AG08396 (cell line): ENCODE results near the gene PTPN13.

Experiments
- DNase-seq: peaks from one replicate; pipeline ENCODE4 v3.0.0; 2012; ENCODE audit warnings: low spot score, mixed read lengths

PTPN13 gene

DNA sequence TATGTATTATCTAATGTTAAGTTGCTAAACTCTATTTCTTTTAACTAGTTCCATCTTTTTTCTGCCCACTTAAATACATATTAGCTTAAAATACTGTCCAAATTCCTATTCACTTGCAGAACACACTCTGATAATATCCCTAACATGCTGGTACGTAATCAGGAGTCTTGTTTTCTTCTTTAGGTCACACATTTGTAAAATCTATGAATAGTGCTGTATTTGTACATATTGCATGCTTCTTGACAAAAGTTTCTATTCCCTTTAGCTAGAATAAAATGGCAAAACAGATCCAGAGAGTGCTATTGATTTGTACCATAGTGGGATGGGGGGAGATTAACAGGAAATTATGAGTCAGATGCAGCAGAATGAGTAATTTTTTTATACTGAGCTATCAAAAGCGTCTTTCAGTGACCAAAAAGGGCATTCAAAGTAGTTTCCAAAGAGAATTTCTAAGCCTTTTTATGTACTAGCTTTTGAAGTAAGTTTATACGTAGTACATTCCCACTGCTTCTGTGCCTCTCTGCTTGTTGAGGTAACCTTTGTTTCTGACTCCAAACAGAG is 126.5 kb downstream of the PTPN13 start:
- DNase-seq = no peak

DNA sequence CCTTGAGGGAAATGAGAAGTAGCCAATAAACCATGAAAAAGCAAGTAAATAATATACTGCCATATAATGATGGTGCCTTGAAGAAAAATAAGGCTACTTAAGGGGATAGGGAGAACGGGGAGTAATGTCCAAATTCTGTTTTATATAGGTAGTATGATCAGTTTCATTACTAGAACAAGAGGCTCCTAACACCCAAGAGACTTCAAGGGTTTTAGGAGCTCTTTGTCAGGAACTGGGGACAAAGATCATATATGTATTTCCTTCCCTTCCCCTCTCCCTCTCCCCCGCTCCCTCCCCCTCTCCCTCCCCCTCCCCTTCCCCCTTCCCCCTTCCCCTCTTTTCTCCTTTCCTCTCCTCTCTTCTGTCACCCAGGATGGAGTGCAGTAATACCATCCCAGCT is 127.3 kb downstream of the PTPN13 start:
- no peak for DNase-seq

DNA sequence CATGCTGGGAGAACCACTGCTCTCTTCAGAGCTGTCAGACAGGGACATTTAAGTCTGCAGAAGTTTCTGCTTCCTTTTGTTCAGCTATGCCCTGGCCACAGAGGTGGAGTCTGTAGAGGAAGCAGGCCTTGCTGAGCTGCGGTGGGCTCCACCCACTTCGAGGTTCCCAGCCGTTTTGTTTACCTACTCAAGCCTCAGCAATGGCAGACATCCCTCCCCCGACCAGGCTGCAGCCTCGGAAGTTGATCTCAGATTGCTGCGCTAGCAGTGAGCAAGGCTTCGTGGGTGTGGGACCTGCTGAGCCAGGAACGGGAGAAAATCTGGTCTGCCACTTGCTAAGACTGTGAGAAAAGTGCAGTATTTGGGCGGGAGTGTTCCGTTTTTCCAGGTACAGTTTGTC is 136.2 kb downstream of the PTPN13 start:
- no peak for DNase-seq

DNA sequence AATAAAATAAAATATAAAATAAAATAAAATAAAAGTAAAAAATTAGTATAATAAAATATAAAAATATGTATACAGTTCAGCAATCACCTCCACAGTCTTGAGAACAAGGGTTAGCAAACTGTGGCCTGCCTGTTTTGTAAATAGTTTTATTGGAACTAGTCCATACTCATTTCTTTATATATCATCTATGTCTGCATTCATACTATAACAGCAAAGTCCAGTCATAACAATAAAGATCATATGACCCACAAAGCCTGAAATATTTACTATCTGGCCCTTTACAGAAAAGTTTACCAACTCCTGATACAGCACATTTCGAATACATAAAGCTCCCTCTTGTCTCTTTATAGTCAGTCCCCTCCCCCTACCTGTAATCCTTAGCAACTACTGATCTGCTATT is 143.1 kb downstream of the PTPN13 start:
- no peak for DNase-seq

DNA sequence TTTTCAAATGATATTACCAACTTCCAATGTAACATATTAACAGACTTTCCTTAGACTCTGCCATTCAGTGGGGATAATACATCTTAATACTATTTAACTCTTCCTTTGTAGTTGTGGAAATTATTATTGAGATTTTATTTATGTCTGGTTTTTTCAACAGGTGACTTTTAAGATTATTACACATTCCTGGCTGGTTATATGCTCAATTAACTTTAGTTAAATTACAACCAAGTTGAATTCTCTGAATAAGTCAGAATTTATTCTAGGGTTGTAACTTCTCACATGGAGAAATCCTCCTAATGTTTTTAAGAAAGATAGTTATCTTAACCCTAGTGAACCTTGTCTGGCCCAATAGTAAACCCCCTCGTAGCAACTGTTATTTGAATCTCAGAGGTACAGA is 147.7 kb downstream of the PTPN13 start:
- DNase-seq = no peak

DNA sequence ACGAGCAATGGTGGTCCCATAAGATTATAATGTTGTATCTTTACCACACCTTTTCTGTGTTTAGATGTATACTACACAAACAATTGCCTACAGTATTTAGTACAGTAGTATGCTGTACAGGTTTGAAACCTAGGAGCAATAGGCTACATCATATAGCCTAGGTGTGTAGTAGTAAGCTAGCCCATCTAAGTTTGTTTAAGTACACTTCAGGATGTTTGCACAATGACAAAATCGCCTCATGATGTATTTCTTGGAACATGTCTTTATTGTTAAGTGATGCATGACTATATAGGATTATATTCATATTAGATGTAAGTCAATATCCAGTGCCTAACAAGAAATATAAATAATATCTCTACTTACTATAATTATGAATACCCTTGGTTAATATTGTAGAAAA is 150.5 kb downstream of the PTPN13 start:
- no peak for DNase-seq

DNA sequence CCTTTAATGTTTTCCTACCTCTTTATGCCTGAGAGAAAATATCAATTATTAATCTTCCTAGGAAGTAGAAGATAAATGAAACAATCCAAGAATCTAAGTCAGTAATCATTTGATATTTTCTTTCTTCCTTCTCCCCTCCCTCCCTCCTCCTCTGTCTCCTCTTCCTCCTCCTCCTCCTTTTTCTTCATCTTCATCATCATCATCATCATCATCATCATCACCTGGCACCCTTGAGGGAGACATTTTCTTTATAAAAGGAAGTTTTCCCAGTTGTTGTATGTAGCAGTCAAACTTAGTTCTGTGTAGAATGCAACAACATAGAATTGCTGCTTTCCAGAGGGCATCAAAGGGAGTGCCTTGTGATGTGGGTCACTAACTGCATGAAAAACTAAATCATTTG is 155.0 kb downstream of the PTPN13 start:
- no peak for DNase-seq

DNA sequence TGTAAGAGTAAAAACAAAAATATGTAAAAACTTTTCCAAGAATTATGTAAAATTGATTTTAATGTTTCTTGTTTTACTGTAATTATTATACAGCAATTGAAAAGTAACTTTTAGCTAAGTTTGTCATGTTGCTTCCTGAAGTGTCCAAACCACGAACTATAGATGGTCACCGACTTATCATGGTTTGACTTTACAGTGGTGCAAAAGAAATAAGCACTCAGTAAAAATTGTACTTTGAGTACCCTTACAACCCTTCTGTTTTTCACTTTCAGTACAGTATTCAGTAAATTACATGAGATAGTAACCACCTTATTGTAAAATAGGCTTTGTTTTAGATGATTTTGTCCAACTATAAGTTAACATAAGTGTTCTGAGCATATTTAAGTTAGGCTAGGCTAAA is 161.3 kb downstream of the PTPN13 start:
- no peak for DNase-seq

DNA sequence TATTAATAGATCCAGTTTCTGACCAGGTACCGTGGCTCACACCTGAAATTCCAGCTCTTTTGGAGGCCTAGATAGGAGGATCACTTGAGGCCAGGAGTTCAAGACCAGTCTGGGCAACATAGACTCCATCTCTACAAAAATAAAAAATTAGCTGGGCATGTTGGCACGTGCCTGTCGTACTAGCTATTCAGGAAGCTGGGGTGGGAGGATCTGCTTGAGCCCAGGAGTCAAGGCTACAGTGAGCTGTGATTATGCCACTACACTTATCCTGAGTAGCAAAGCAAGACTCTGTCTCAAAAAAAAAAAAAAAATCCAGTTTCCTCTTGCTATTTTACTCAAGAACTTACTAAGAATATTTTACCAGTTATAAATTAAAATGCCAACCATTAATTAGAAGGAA is 163.4 kb downstream of the PTPN13 start:
- no peak for DNase-seq

DNA sequence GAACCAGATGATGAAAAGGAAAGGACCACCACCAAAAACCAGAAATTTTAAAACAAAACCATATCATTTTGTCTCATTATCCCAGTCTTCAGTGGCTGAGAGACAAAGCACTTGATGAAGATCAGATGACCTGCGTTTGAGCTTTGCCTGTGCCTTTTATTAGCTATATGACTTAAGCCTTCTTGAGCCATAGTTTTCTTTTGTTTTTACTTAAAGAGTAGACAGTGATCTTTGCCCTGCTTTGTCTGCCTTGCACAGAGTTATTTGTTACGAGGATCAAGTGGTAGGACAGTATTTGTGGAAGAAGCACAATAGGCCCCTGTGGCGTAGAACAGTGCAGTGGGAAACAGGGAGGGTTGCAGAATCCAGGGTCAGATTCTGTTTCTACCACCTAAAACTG is 165.2 kb downstream of the PTPN13 start:
- no peak for DNase-seq

DNA sequence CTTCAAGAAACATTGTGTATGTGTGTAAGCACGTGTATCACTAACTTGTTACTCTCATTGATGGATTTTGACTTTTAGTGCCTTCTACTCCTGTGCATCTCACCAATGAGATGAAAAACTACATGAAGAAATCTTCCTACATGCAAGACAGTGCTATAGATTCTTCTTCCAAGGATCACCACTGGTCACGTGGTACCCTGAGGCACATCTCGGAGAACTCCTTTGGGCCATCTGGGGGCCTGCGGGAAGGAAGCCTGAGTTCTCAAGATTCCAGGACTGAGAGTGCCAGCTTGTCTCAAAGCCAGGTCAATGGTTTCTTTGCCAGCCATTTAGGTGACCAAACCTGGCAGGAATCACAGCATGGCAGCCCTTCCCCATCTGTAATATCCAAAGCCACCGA is 168.5 kb downstream of the PTPN13 start:
- DNase-seq = no peak

DNA sequence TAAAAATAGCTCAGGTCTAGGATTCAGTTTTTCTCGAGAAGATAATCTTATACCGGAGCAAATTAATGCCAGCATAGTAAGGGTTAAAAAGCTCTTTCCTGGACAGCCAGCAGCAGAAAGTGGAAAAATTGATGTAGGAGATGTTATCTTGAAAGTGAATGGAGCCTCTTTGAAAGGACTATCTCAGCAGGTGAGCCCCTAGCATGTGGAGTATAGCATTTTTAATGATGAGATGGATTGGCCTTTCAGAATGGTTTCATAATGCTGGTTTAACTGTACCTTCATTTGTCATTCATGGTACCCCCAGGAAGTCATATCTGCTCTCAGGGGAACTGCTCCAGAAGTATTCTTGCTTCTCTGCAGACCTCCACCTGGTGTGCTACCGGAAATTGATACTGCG is 175.7 kb downstream of the PTPN13 start:
- DNase-seq = no peak

DNA sequence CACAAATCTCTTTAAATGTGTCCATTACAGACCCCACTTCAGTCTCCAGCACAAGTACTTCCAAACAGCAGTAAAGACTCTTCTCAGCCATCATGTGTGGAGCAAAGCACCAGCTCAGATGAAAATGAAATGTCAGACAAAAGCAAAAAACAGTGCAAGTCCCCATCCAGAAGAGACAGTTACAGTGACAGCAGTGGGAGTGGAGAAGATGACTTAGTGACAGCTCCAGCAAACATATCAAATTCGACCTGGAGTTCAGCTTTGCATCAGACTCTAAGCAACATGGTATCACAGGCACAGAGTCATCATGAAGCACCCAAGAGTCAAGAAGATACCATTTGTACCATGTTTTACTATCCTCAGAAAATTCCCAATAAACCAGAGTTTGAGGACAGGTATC is 177.0 kb downstream of the PTPN13 start:
- DNase-seq = no peak

DNA sequence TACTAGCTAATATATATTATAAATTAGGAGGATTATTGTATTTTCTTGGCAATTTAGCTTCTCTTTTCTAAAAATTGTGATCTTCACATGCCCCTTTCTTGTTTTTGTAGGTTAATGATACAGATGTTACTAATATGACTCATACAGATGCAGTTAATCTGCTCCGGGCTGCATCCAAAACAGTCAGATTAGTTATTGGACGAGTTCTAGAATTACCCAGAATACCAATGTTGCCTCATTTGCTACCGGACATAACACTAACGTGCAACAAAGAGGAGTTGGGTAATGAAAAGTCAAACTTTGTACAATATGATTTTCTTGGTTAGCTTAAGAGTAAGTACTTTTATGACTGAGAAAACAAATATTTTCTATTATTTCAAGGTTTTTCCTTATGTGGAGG is 180.9 kb downstream of the PTPN13 start:
- DNase-seq = no peak

DNA sequence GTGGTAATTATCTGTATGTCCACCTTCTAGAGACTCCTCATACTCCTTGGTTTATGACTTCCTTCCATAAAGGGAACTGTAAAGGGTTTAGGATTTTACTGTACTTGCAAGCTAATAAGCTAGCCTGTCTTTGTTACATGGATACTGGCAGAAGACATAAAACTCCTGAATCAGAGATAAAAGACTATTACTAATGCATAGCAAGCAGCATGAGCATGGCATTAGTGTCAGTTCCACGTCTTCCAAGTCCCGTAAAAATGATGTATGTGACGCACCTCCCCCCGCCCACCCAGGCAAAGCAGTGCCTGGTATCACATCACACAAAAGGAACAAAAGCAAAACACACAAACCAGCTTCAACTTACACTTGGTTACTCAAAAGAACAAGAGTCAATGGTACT is 184.1 kb downstream of the PTPN13 start:
- no peak for DNase-seq

DNA sequence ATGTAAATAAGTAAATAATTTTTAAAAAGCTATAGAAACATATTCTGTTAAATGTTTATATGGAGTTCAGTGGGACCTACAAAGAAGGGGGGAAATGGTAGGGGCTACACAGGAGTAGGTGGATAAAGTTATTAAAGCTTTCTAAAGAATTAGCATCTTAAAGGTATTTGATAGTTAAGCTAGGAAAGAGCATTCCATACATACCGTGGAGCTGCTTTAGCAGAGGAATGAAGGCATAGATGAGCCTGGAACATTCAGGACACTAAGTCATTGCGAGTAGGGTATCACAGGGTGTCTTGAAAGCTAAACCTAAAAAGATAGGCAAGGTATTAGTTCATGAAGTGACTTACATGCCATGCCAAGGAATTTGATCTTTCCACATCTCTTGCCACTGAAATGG is 194.7 kb downstream of the PTPN13 start:
- no peak for DNase-seq

DNA sequence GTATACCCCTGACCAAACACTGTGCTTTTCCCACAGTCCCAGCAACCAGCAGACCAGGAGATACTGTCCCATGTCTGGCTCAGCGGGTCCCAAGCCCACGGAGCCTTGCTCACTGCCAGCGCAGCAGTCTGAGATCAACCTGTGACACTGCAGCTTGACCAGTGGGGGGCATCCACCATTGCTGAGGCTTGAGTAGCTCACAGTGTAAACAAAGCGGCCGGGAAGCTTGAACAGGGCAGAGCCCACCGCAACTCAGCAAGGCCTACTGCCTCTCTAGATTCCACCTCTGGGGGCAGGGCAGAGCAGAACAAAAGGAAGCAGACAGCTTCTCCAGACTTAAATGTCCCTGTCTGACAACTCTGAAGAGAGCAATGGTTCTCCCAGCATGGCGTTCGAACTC is 197.0 kb downstream of the PTPN13 start:
- no peak for DNase-seq

DNA sequence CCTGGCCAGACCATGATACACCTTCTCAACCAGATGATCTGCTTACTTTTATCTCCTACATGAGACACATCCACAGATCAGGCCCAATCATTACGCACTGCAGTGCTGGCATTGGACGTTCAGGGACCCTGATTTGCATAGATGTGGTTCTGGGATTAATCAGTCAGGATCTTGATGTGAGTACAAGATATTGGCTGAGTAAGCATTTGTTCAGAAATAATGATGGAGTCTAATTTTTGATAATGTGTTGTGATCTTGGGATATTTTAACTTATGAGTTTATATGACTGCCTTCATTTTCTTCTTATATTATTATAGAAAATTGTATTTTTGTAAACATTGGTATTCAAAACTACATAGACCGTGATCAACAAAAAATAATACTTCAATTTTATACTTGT is 215.7 kb downstream of the PTPN13 start:
- no peak for DNase-seq

DNA sequence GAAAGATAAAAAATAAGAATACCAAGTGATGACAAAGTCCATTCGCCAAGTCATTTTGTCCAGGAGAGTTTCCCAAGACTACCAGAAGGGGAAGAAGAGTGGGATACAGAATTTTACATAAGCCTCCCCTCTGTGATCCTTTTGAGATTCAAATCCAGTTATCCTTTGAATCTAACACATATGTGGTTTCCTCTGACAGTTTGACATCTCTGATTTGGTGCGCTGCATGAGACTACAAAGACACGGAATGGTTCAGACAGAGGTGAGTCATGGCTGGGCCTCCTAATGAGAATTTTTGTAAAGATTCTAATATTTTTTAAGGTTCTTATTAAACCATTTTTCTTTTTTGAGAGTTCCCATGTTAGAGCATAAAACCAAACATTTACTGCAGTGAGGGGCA is 216.7 kb downstream of the PTPN13 start:
- no peak for DNase-seq

DNA sequence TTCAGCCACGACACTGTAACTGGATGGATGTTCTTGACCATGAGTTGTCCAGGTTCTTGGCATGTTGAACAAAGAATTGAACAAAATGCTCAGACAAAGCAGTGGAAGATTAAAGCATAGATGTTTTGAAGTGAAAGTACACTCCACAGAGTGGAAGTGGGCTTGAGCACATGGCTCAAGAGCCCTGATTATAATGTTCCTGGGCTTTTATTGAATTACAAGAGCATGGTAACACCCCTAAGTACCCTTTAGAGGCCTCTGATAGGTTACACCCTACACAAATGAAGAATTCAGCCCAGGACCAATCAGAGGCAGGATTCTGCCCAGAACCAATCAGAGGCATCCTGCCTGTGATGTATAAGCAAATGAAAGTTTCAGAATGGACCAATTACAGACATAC is 221.5 kb downstream of the PTPN13 start:
- DNase-seq = no peak

DNA sequence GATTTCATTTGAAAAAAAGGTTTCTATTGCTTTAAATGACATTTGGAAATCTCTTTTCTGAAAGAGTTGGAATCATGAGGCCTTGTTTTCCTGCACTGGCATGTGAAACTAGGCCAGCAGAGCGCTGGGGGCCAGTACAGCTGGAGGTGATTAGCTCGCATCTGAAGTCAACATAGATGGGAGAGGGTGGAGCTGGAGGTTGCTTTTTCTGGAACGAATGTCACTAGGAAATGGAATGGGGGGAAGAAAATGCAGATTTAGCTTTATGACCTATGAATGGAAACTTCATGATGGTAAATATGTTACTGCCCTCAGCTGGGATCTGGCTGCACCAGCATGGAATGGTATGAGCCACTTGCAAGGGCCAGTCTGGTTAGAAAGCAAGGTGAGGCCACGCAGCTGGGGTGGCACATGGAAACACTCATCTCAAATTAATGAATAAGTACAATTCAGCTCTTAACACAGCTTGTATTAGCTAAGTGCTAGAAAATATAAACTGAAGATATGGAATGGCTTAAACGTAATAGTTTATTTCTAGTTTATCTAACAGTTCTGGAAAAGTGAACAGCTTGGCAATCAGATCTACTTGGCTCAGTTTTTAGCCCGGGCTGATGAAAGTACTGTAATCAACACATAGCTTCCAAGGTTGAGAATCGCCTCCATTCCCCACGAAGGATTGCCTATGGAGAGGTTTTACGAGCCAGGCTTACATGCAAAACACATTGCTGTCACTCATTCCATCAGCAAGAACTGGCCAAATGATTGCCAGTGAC is 222.6 kb downstream of the PTPN13 start:
- DNase-seq = peak; percentile 54

DNA sequence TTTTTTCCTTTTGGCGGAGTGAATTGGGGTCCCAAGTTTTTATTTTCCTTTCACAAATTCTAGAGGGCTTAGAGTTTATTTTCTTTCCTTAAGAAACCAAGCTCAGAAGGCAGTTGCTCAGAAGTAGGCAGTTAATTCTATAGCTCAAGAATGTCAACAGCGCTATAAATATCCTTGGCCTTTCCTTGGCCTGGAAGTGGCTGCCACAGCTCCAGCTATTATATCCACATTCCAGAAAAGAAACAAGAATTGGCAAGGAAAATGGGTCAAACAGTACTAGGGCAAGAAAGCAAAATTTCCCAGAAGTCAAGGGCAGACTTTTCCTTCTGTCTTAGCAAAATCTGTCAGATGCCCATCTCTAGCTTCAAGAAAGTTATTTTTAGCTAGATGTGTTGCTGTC is 224.1 kb downstream of the PTPN13 start:
- peak; percentile 13 for DNase-seq

DNA sequence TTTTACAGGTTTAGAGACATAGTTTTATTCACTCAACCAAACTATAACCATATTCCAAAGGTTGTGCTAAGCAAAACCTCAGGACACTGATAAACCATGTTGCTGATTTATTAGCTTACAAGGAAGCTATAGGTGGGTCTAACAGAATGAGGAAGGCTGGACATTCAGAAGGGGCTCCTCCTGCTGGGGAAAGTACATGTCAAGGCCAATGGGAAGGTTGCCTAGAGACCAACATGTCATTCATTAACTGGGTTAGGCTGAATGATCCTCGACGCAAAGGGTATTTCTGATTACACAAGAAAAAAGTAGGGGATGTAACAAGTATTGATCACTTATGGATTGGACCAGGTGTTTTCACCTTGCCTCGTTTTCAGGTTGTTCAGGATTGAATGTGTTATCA is 224.7 kb downstream of the PTPN13 start:
- DNase-seq = no peak

DNA sequence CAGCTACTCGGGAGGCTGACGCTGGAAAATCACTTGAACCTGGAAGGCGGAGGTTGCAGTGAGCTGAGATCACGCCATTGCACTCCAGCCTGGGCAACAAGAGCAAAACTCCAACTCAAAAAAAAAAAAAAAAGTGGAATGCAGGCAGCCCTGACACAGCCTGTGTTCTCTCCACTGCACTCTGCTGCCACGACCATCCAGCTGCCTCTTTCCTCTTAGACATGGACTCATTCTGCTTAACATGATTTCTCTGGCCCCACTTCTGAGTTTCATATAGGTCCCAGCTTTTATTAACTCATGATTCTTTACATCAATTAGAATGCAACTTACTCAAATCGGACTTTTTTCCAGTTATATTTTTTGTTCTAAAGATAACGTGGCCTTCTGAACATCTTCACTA is 225.4 kb downstream of the PTPN13 start:
- no peak for DNase-seq
